ENCODE results near the gene PTEN.

The PTEN gene

GRCh38 chr10:87843714-87844113 is 19.7 kb upstream of the PTEN start:
- Histone ChIP-seq H3K36me3 (ENCODE audit: low read length) (no peaks in the 10 kb centered on the region), H3F3A (ENCODE audit: insufficient read depth) (no peaks in the 10 kb centered on the region), H3K9me2 (replicated peaks; ENCODE audit: insufficient read depth, low read length) (no peaks in the 10 kb centered on the region), H3K27ac (ENCODE audit: low read depth, low read length) (no peak overlapping the region), H3K4me3 (ENCODE audit: insufficient read depth, low read length, poor library complexity, severe bottlenecking) (no peak overlapping the region), H3K4me2 (ENCODE audit: low read depth, low read length, poor library complexity, severe bottlenecking) (no peak overlapping the region), H2AFZ (ENCODE audit: low read depth, low read length, severe bottlenecking) (no peak overlapping the region), H4K20me1 (ENCODE audit: low read depth, low read length) (no peaks in the 10 kb centered on the region), H3K79me2 (ENCODE audit: insufficient read depth, low read length) (no peaks in the 10 kb centered on the region), H3K27me3 (ENCODE audit: low read length) (no peaks in the 10 kb centered on the region), H3K9me3 (ENCODE audit: insufficient read depth, low read length) (no peaks in the 10 kb centered on the region), H3K9ac (ENCODE audit: low read length) (no peak overlapping the region)
- no peak for TF ChIP-seq CTCF (IDR thresholded peaks at IDR 0.05; ENCODE audit: insufficient read depth, low read length, poor library complexity, severe bottlenecking)
- TF ChIP-seq EZH2phosphoT487 (conservative IDR thresholded peaks at IDR 0.05; ENCODE audit: low read length): no peak

DNA sequence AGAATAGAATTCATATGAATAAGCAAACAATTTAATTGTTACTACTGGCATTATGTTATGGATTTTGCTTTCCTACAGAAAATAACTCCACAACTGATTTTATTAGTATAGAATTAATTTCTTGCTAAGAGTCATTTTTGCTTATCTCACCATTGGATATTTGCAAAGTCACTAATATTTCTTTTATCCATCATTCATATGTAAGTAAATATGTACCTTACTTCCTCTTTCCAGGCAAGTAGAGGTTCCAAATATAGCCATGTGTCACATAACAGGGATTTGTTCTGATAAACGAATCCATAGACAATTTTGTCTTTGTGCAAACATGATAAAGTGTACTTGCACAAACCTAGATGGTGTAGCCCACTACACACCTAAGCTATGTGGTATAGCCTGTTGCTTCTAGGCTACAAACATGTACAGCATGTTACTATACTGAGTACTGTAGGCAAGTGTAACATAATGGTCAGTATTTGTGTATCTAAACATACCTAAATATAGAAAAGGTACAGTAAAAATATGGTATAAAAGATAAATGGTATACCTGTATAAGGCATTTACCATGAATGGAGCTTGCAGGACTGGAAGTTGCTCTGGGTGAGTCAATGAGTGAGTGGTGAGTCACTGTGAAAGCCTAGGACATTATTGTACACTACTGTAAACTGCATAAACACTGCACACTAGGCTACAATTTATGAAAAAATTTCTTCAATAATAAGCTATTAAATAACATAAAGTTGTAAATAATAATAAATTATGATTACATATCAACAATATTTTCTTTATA is 18.4 kb upstream of the PTEN start:
- TF ChIP-seq EZH2phosphoT487 (conservative IDR thresholded peaks at IDR 0.05; ENCODE audit: low read length) (no peak), CTCF (IDR thresholded peaks at IDR 0.05; ENCODE audit: insufficient read depth, low read length, poor library complexity, severe bottlenecking) (no peak)
- Histone ChIP-seq H3F3A (ENCODE audit: insufficient read depth) (no peaks in the 10 kb centered on the region), H3K27me3 (ENCODE audit: low read length) (no peaks in the 10 kb centered on the region), H3K4me3 (ENCODE audit: insufficient read depth, low read length, poor library complexity, severe bottlenecking) (no peak overlapping the region), H3K9ac (ENCODE audit: low read length) (no peak overlapping the region), H3K36me3 (ENCODE audit: low read length) (no peaks in the 10 kb centered on the region), H3K4me2 (ENCODE audit: low read depth, low read length, poor library complexity, severe bottlenecking) (no peak overlapping the region), H2AFZ (ENCODE audit: low read depth, low read length, severe bottlenecking) (no peak overlapping the region), H3K79me2 (ENCODE audit: insufficient read depth, low read length) (no peaks in the 10 kb centered on the region), H3K9me2 (replicated peaks; ENCODE audit: insufficient read depth, low read length) (no peaks in the 10 kb centered on the region), H4K20me1 (ENCODE audit: low read depth, low read length) (no peaks in the 10 kb centered on the region), H3K27ac (ENCODE audit: low read depth, low read length) (no peak overlapping the region), H3K9me3 (ENCODE audit: insufficient read depth, low read length) (no peaks in the 10 kb centered on the region)

- Histone ChIP-seq H3K9ac (ENCODE audit: low read length) (no peak overlapping the region), H3F3A (ENCODE audit: insufficient read depth) (no peaks in the 10 kb centered on the region), H3K79me2 (ENCODE audit: insufficient read depth, low read length) (no peaks in the 10 kb centered on the region), H3K27me3 (ENCODE audit: low read length) (no peaks in the 10 kb centered on the region), H2AFZ (ENCODE audit: low read depth, low read length, severe bottlenecking) (no peak overlapping the region), H4K20me1 (ENCODE audit: low read depth, low read length) (no peaks in the 10 kb centered on the region), H3K4me3 (ENCODE audit: insufficient read depth, low read length, poor library complexity, severe bottlenecking) (no peak overlapping the region), H3K9me3 (ENCODE audit: insufficient read depth, low read length) (no peaks in the 10 kb centered on the region), H3K27ac (ENCODE audit: low read depth, low read length) (no peak overlapping the region), H3K4me2 (ENCODE audit: low read depth, low read length, poor library complexity, severe bottlenecking) (no peak overlapping the region), H3K9me2 (replicated peaks; ENCODE audit: insufficient read depth, low read length) (no peaks in the 10 kb centered on the region), H3K36me3 (ENCODE audit: low read length) (no peaks in the 10 kb centered on the region)
- TF ChIP-seq EZH2phosphoT487 (conservative IDR thresholded peaks at IDR 0.05; ENCODE audit: low read length): no peak
- TF ChIP-seq CTCF (IDR thresholded peaks at IDR 0.05; ENCODE audit: insufficient read depth, low read length, poor library complexity, severe bottlenecking): no peak
Measured at GRCh38 chr10:87845624-87845998, 17.8 kb upstream of the PTEN start.

Measured in SU-DHL-6 (cell line).